ENCODE results near the gene DDI2.

- TF ChIP-seq CEBPG (CRISPR knock-in tag; IDR thresholded peaks at IDR 0.05): no peak
- TF ChIP-seq CEBPG (tag; conservative IDR thresholded peaks at IDR 0.05 in 1 of 2, IDR thresholded peaks at IDR 0.05 in 1 of 2): no peak
- no peak for TF ChIP-seq JUN (IDR thresholded peaks at IDR 0.05; ENCODE audit: borderline replicate concordance, low read depth, low read length)
- TF ChIP-seq JUN (CRISPR knock-in tag; IDR thresholded peaks at IDR 0.05; ENCODE audit: borderline replicate concordance): no peak
- TF ChIP-seq JUNB (CRISPR knock-in tag; conservative IDR thresholded peaks at IDR 0.05): no peak
- TF ChIP-seq, protein P1, sequence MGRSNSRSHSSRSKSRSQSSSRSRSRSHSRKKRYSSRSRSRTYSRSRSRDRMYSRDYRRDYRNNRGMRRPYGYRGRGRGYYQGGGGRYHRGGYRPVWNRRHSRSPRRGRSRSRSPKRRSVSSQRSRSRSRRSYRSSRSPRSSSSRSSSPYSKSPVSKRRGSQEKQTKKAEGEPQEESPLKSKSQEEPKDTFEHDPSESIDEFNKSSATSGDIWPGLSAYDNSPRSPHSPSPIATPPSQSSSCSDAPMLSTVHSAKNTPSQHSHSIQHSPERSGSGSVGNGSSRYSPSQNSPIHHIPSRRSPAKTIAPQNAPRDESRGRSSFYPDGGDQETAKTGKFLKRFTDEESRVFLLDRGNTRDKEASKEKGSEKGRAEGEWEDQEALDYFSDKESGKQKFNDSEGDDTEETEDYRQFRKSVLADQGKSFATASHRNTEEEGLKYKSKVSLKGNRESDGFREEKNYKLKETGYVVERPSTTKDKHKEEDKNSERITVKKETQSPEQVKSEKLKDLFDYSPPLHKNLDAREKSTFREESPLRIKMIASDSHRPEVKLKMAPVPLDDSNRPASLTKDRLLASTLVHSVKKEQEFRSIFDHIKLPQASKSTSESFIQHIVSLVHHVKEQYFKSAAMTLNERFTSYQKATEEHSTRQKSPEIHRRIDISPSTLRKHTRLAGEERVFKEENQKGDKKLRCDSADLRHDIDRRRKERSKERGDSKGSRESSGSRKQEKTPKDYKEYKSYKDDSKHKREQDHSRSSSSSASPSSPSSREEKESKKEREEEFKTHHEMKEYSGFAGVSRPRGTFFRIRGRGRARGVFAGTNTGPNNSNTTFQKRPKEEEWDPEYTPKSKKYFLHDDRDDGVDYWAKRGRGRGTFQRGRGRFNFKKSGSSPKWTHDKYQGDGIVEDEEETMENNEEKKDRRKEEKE (IDR thresholded peaks at IDR 0.05; ENCODE audit: borderline replicate concordance in 1 of 2, control insufficient read depth in 1 of 2, low read depth in 2 of 2, low read length in 1 of 2): no peak
- TF ChIP-seq ZNF644 (tag; IDR thresholded peaks at IDR 0.05; ENCODE audit: low read depth): no peak
- TF ChIP-seq, protein P2, sequence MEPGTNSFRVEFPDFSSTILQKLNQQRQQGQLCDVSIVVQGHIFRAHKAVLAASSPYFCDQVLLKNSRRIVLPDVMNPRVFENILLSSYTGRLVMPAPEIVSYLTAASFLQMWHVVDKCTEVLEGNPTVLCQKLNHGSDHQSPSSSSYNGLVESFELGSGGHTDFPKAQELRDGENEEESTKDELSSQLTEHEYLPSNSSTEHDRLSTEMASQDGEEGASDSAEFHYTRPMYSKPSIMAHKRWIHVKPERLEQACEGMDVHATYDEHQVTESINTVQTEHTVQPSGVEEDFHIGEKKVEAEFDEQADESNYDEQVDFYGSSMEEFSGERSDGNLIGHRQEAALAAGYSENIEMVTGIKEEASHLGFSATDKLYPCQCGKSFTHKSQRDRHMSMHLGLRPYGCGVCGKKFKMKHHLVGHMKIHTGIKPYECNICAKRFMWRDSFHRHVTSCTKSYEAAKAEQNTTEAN (CRISPR knock-in tag; IDR thresholded peaks at IDR 0.05): no peak
- TF ChIP-seq MEIS2 (IDR thresholded peaks at IDR 0.05; ENCODE audit: partially characterized antibody): no peak
- no peak for TF ChIP-seq NFIC (IDR thresholded peaks at IDR 0.05)
- TF ChIP-seq CTCF (IDR thresholded peaks at IDR 0.05 in 2 of 3, conservative IDR thresholded peaks at IDR 0.05 in 1 of 3; ENCODE audit: insufficient read depth in 2 of 3, low read depth in 1 of 3, low read length in 3 of 3): no peak
- TF ChIP-seq, protein P3, sequence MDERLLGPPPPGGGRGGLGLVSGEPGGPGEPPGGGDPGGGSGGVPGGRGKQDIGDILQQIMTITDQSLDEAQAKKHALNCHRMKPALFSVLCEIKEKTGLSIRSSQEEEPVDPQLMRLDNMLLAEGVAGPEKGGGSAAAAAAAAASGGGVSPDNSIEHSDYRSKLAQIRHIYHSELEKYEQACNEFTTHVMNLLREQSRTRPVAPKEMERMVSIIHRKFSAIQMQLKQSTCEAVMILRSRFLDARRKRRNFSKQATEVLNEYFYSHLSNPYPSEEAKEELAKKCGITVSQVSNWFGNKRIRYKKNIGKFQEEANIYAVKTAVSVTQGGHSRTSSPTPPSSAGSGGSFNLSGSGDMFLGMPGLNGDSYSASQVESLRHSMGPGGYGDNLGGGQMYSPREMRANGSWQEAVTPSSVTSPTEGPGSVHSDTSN (CRISPR knock-in tag; IDR thresholded peaks at IDR 0.05; ENCODE audit: low read depth): no peak
- TF ChIP-seq, protein P3 (tag; conservative IDR thresholded peaks at IDR 0.05; ENCODE audit: low read depth): no peak
- no peak for TF ChIP-seq XRCC5 (IDR thresholded peaks at IDR 0.05; ENCODE audit: low read depth, low read length)
These were observed 38.2 kb upstream of the DDI2 start for GRCh38 chr1:15578921-15579682.
